ENCODE data around the gene APOBEC3F.

The APOBEC3F gene

DNA sequence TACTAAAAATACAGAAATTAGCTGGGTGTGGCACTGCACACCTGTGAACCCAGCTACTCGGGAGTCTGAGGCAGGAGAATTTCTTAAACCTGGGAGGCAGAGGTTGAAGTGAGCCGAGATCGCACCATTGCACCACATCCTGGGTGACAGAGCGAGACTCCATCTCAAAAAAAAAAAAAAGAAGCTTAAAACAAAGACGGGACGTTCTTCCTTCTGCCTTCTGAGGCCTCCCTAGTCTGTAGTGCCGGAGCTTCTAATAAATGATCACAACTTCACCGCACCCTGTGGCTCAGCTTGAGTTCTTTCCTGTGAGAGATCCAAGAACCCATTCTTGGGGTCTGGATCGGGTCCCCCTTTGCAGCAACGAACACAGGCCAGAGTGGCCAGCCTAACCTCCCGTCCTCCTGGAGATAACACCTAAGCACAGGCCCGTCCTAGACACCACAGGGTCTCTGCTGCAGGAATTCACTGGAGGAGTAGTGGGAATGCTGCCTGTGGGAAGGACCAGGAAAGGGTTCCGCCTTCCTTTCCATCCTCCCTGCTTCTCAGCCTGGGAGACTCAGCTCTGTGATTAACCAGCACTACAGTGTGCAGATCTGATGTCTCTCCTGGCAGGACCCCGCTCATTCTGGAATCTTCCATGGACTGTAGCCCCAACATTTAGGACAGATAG is 54.2 kb downstream of the APOBEC3F start:
- no peak for DNase-seq

DNA sequence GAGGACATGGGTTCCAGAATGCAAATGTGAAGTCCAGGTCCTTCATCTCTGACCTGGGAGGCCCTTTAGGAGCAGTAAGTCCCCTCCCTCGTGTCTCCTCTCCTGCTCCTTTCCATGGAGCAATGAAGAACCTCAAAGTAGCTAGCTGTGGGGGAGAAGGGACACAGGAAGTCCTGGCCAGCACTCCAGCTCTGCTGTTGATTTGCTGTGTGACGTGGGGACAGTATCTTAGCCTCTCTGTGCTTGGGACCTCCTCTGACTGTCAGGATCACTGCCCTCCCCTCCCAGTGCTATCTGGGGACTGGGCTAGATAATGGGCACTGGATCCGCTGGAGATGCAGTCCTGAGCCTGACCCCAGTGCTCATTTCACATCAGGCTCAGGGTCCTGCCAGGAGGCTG is 55.3 kb downstream of the APOBEC3F start:
- DNase-seq, result no peak

DNA sequence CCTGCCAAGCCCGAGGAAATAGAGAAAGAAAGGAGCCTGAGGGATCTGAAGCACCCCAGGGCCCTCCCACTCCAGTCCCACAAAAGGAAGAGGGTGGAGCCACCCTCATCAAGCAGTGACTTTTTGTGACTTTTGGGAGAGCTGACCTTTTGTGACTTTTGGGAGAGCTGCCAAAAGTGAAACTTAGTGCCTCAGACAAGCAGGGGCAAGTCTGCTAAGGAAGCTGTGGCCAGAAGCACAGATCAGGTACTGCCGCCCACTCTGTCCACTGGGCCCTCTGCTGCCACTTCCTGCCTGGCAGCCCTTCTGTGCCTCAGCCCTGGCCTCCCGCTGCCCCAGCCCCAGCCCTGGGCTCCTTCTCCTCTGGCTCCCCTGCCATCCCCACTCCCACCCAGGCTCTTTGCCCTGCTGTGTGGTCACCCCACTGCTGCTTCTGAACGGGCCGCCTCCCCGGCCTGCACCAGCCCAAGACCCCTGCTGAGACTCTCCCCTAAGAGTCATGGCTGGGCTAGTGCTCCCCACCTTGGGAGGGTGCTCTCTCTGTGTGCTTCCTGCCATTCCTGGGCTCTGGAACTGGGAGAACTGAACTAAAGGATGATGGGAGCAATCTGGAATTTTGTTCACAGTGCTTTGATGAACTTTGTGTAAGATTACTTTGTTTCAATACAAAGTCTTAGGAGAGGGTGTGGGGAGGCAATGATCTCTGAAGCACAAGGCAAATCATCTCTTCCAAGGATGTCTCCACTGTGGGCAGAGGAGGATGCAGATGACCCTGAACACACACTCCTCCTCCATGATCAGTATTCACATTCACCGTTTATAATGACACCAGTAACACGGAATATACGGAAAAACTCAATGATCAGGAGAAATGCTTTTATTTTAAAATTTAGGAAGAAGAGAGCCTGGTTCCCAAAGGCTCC is 56.7 kb downstream of the APOBEC3F start, which contains the start of gene APOBEC3H:
Gene APOBEC3H (plus strand): TSS at position 147 of the 923 bp plus-strand sequence. CDS start 3,035 bp downstream, outside the sequence.
- DNase-seq, result no peak

DNA sequence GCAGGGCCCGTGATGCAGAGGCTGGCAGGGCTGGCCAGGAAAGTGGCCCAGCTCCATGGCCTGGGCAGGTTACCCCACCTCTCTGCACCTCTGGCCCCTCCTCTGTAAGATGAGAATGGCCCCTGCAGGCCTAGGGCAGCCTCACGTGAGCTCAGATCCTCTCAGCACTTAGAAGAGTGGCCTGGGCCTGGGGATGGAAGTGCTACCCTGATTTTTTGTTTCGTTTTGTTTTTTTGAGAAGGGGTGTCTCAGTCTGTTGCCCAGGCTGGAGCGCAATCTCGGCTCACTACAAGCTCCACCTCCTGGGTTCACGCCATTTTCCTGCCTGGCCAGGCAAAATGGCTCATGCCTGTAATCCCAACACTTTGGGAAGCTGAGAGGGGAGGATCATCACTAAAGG is 57.4 kb downstream of the APOBEC3F start:
- DNase-seq, result no peak

DNA sequence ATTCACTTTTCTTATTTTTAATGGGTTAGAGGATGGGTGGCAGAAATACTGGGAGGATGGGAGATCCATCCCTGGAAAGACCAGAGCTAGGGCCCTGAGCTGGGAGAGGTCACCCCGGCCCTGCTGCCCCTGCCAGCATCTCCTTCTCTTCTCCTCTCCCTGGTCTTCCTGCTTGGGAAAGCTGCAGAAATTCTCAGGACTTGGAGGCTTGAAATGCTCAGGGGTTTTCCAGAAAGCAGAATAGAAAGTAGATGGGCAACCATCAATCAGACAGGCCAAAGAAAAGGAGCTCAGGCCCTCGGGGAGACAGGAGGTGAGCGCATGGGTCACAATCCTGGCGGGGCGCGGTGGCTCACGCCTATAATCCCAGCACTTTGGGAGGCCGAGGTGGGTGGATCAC is 57.9 kb downstream of the APOBEC3F start:
- DNase-seq, result no peak

DNA sequence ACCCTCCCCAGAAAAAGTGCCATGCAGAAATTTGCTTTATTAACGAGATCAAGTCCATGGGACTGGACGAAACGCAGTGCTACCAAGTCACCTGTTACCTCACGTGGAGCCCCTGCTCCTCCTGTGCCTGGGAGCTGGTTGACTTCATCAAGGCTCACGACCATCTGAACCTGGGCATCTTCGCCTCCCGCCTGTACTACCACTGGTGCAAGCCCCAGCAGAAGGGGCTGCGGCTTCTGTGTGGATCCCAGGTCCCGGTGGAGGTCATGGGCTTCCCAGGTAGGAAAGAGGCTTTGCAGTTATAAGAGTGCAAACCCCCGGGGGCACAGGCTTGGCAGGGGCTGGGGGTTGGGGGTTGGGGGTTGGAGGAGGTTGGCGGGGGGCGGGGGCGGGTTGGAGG is 60.6 kb downstream of the APOBEC3F start:
- DNase-seq, result no peak

DNA sequence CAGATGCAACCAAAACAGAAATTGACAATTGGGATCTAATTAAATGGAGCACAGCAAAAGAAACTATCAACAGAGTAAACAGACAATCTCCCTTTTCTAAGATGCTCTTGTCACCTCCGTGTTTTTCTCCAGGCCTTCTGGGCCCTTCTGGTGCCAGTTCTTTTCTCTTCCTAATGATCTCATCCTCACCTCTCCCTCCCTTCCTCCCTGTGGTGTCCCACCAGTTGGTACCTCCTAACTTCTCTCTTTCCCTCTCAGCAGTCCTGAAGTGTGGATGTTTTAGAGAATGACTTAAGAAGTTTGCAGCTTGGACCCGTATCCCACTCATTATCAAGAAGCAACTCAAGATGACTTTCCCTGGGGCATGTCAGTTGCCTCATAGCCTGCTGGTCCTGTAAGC is 62.8 kb downstream of the APOBEC3F start:
- no peak for DNase-seq

Data from NCI-H524 treated with DMSO at 0.1 percent for 48 hours (cell line).